Neural cell (in vitro differentiated cells): ENCODE results near the gene UCP2.

Source experiments
- CTCF ChIP-seq: fragments of 450-650 bp; IDR thresholded peaks from 2 replicates; pipeline ENCODE4 v1.5.1; 2014; ENCODE audit warnings: antibody characterized with exemption, mild to moderate bottlenecking, moderate library complexity; ENCODE audit not compliant: poor library complexity, severe bottlenecking
- EZH2 ChIP-seq: fragments of 200-600, 300-800 bp; shearing (Covaris generic), sonication (generic); IDR thresholded peaks from 2 replicates; pipeline ENCODE4 v1.6.1; 2014; ENCODE audit warnings: antibody characterized with exemption, low read length, borderline replicate concordance, mild to moderate bottlenecking; ENCODE audit not compliant: insufficient read depth, poor library complexity, severe bottlenecking
- MXI1 ChIP-seq: fragments of 450-650 bp; conservative IDR thresholded peaks from 2 replicates; pipeline ENCODE4 v1.6.1; 2014; ENCODE audit warnings: antibody characterized with exemption, mild to moderate bottlenecking; ENCODE audit not compliant: poor library complexity, severe bottlenecking
- POLR2AphosphoS5 ChIP-seq: IDR thresholded peaks from 2 replicates; pipeline ENCODE4 v1.6.1; 2012

- TF ChIP-seq CTCF, result no peak
- no peak for TF ChIP-seq POLR2AphosphoS5
- TF ChIP-seq MXI1, result no peak
- TF ChIP-seq EZH2, result no peak
These were observed 50.7 kb downstream of the UCP2 start for GRCh38 chr11:73931951-73932350.
